Prostate gland (tissue), 2 donors: Measurements from ENCODE around the gene PEAK1.

Experiments
- POLR2AphosphoS5 ChIP-seq: sonication (generic); formaldehyde crosslinking; IDR thresholded peaks from one replicate; pipeline ENCODE4 v1.6.1; 2017; ENCODE audit warnings: antibody characterized with exemption
- TF ChIP-seq, protein P1 (sequence below), 4 experiments: fragments of 200-600 bp in 2 of 4; fragments of 450-650 bp in 2 of 4; sonication (generic) in 2 of 4; IDR thresholded peaks; 1 replicate in 3 of 4; 2 replicates in 1 of 4; pipeline ENCODE4 v1.5.1; 2016 to 2019; ENCODE audit warnings: antibody characterized with exemption in 4 of 4, mild to moderate bottlenecking in 2 of 4, moderate library complexity in 2 of 4

DNA sequence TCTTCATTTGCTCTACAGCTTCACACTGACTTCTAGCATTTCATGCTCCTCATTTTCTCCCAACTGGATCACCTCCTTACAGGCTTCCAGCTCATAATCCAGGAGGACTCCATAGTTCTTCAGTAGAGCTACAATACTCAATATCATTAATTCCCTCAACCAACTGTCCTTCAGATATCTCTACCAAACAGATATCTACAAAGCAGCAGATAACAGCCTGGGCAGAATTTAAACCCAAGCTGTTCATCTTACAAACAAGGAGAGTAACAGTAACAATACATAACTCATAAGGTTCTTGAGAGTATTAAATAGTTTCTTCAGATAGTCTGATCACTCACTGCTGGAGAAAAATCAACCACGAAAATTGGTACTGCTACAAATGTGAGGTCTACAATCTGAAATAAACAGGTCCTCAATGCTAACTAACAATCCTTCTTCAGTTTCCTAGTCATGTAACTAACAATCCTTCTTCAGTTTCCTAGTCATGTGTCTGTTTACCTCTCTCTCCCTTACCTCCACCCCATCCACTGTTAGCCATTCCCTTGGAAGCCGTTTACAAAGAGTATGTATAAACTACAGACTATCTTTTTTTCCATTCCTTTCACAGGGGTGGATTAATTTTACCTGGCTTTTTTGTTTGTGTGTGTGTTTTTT lies 5.0 kb downstream of the PEAK1 start:
- TF ChIP-seq, protein P1, sequence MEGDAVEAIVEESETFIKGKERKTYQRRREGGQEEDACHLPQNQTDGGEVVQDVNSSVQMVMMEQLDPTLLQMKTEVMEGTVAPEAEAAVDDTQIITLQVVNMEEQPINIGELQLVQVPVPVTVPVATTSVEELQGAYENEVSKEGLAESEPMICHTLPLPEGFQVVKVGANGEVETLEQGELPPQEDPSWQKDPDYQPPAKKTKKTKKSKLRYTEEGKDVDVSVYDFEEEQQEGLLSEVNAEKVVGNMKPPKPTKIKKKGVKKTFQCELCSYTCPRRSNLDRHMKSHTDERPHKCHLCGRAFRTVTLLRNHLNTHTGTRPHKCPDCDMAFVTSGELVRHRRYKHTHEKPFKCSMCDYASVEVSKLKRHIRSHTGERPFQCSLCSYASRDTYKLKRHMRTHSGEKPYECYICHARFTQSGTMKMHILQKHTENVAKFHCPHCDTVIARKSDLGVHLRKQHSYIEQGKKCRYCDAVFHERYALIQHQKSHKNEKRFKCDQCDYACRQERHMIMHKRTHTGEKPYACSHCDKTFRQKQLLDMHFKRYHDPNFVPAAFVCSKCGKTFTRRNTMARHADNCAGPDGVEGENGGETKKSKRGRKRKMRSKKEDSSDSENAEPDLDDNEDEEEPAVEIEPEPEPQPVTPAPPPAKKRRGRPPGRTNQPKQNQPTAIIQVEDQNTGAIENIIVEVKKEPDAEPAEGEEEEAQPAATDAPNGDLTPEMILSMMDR (IDR thresholded peaks at IDR 0.05), result no peak
- no peak for TF ChIP-seq POLR2AphosphoS5
